Measurements from ENCODE around the gene MPDZ.

MPDZ gene

GRCh38 chr9:13244181-13244580 lies 35.3 kb downstream of the MPDZ start:
- Histone ChIP-seq H3K36me3 (ENCODE audit: low read depth) (peaks cover 4% of the 10 kb centered on the region; the same call in 1 of the 2 replicates), H3K27me3 (ENCODE audit: insufficient read depth, poor library complexity, severe bottlenecking) (no peaks in the 10 kb centered on the region), H3K9me3 (ENCODE audit: severe bottlenecking) (no peaks in the 10 kb centered on the region), H3K27ac (ENCODE audit: poor library complexity, severe bottlenecking) (no peak overlapping the region), H3K4me3 (ENCODE audit: severe bottlenecking) (no peak overlapping the region), H3K4me1 (ENCODE audit: insufficient read depth, poor library complexity, severe bottlenecking) (no peaks in the 10 kb centered on the region)
- ATAC-seq (ENCODE audit: low read depth) (no peak), DNase-seq (ENCODE audit: low spot score) (no peak)
- TF ChIP-seq CTCF (IDR thresholded peaks at IDR 0.05; ENCODE audit: poor library complexity, severe bottlenecking), result no peak

GRCh38 chr9:13241283-13241682 lies 38.2 kb downstream of the MPDZ start:
- no peak overlapping the region for H3K27ac ChIP-seq (ENCODE audit: poor library complexity, severe bottlenecking)
- ATAC-seq (ENCODE audit: low read depth) (no peak), DNase-seq (ENCODE audit: low spot score) (no peak)
- H3K4me3 ChIP-seq (ENCODE audit: severe bottlenecking), result no peak overlapping the region
- no peak for TF ChIP-seq CTCF (IDR thresholded peaks at IDR 0.05; ENCODE audit: poor library complexity, severe bottlenecking)
- H3K36me3 ChIP-seq (ENCODE audit: low read depth), result no peaks in the 10 kb centered on the region
- no peaks in the 10 kb centered on the region for H3K4me1 ChIP-seq (ENCODE audit: insufficient read depth, poor library complexity, severe bottlenecking)
- H3K9me3 ChIP-seq (ENCODE audit: severe bottlenecking), result no peaks in the 10 kb centered on the region
- H3K27me3 ChIP-seq (ENCODE audit: insufficient read depth, poor library complexity, severe bottlenecking), result no peaks in the 10 kb centered on the region

GRCh38 chr9:13239660-13240059 lies 39.8 kb downstream of the MPDZ start:
- TF ChIP-seq CTCF (IDR thresholded peaks at IDR 0.05; ENCODE audit: poor library complexity, severe bottlenecking), result no peak
- no peak overlapping the region for H3K27ac ChIP-seq (ENCODE audit: poor library complexity, severe bottlenecking)
- H3K4me1 ChIP-seq (ENCODE audit: insufficient read depth, poor library complexity, severe bottlenecking), result no peaks in the 10 kb centered on the region
- no peaks in the 10 kb centered on the region for H3K36me3 ChIP-seq (ENCODE audit: low read depth)
- no peaks in the 10 kb centered on the region for H3K27me3 ChIP-seq (ENCODE audit: insufficient read depth, poor library complexity, severe bottlenecking)
- no peak overlapping the region for H3K4me3 ChIP-seq (ENCODE audit: severe bottlenecking)
- no peak for ATAC-seq (ENCODE audit: low read depth)
- DNase-seq (ENCODE audit: low spot score), result no peak
- no peaks in the 10 kb centered on the region for H3K9me3 ChIP-seq (ENCODE audit: severe bottlenecking)

- Histone ChIP-seq H3K27me3 (ENCODE audit: insufficient read depth, poor library complexity, severe bottlenecking) (no peaks in the 10 kb centered on the region), H3K36me3 (ENCODE audit: low read depth) (no peaks in the 10 kb centered on the region), H3K4me3 (ENCODE audit: severe bottlenecking) (no peak overlapping the region), H3K27ac (ENCODE audit: poor library complexity, severe bottlenecking) (no peak overlapping the region), H3K9me3 (ENCODE audit: severe bottlenecking) (no peaks in the 10 kb centered on the region), H3K4me1 (ENCODE audit: insufficient read depth, poor library complexity, severe bottlenecking) (no peaks in the 10 kb centered on the region)
- no peak for ATAC-seq (ENCODE audit: low read depth)
- DNase-seq (ENCODE audit: low spot score), result no peak
- no peak for TF ChIP-seq CTCF (IDR thresholded peaks at IDR 0.05; ENCODE audit: poor library complexity, severe bottlenecking)
These were observed 40.3 kb downstream of the MPDZ start for GRCh38 chr9:13239208-13239607.

- no peak for TF ChIP-seq CTCF (IDR thresholded peaks at IDR 0.05; ENCODE audit: poor library complexity, severe bottlenecking)
- ATAC-seq (ENCODE audit: low read depth), result no peak
These were observed 44.6 kb downstream of the MPDZ start for GRCh38 chr9:13234932-13235331.

More at GRCh38 chr9:13234932-13235331, 44.6 kb downstream of the MPDZ start:
- H3K36me3 ChIP-seq (ENCODE audit: low read depth), result no peaks in the 10 kb centered on the region
- H3K27ac ChIP-seq (ENCODE audit: poor library complexity, severe bottlenecking), result no peak overlapping the region
- no peaks in the 10 kb centered on the region for H3K4me1 ChIP-seq (ENCODE audit: insufficient read depth, poor library complexity, severe bottlenecking)
- H3K9me3 ChIP-seq (ENCODE audit: severe bottlenecking), result no peaks in the 10 kb centered on the region
- no peak overlapping the region for H3K4me3 ChIP-seq (ENCODE audit: severe bottlenecking)
- no peaks in the 10 kb centered on the region for H3K27me3 ChIP-seq (ENCODE audit: insufficient read depth, poor library complexity, severe bottlenecking)
- no peak for DNase-seq (ENCODE audit: low spot score)

All from RWPE2 (cell line).